H1 (cell line): ENCODE data around the gene NTS.

ENCODE experiments used
- RNF2 ChIP-seq: fragments of 200-900, 300-1000 bp; sonication (generic); IDR thresholded peaks from 2 replicates; pipeline ENCODE4 v1.7.1; 2016; ENCODE audit warnings: borderline replicate concordance, low read depth, mild to moderate bottlenecking, antibody characterized with exemption, low read length; ENCODE audit not compliant: poor library complexity, severe bottlenecking; ENCODE audit errors: missing control alignments
- SRF ChIP-seq: IDR thresholded peaks from 2 replicates; pipeline ENCODE4 v1.6.1; 2011; ENCODE audit warnings: mild to moderate bottlenecking, low read depth, low read length, moderate library complexity
- TF ChIP-seq, protein P1 (sequence below), 3 experiments: IDR thresholded peaks; 1 replicate in 2 of 3; 2 replicates in 1 of 3; pipeline versions ENCODE4 v1.5.1 to v1.6.1; 2011; ENCODE audit warnings: low read length in 3 of 3, mild to moderate bottlenecking in 3 of 3, inconsistent platforms in 2 of 3, low read depth in 1 of 3, moderate library complexity in 1 of 3; ENCODE audit not compliant: insufficient read depth in 1 of 3; ENCODE audit errors: control extremely low read depth in 1 of 3

- TF ChIP-seq, protein P1, sequence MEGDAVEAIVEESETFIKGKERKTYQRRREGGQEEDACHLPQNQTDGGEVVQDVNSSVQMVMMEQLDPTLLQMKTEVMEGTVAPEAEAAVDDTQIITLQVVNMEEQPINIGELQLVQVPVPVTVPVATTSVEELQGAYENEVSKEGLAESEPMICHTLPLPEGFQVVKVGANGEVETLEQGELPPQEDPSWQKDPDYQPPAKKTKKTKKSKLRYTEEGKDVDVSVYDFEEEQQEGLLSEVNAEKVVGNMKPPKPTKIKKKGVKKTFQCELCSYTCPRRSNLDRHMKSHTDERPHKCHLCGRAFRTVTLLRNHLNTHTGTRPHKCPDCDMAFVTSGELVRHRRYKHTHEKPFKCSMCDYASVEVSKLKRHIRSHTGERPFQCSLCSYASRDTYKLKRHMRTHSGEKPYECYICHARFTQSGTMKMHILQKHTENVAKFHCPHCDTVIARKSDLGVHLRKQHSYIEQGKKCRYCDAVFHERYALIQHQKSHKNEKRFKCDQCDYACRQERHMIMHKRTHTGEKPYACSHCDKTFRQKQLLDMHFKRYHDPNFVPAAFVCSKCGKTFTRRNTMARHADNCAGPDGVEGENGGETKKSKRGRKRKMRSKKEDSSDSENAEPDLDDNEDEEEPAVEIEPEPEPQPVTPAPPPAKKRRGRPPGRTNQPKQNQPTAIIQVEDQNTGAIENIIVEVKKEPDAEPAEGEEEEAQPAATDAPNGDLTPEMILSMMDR (IDR thresholded peaks at IDR 0.05; ENCODE audit: control extremely low read depth in 1 of 3, insufficient read depth in 1 of 3, low read depth in 1 of 3, low read length in 3 of 3): no peak
- TF ChIP-seq RNF2: no peak
- TF ChIP-seq SRF: no peak
These were observed 48.3 kb upstream of the NTS start for GRCh38 chr12:85825746-85826145.
